Endometrial microvascular endothelial cells (primary cell): ENCODE results near the gene SFXN5. TPM values are rescaled to one million over a fixed set of nuclear protein-coding genes. Genes with fewer than 3 reads are reported as not detected.

Source experiments
- in situ Hi-C: cut with HindIII; loops from 2 replicates; pipeline ENCODE4 v1.10.0; 2017; ENCODE audit warnings: low sequenced_read_pairs, low pct_unique_long_range_greater_than_20kb; ENCODE audit errors: inconsistent ontology term
- total RNA-seq: library from RNA; depleted of rRNA; stranded (reverse); fragments of >200 nt; gene quantifications from one replicate; pipeline ENCODE4 v1.2.3, GENCODE V29; 2015; ENCODE audit errors: inconsistent ontology term

SFXN5 gene
- total RNA-seq, 1 donor from 2014 or later = 11.9 TPM

DNA sequence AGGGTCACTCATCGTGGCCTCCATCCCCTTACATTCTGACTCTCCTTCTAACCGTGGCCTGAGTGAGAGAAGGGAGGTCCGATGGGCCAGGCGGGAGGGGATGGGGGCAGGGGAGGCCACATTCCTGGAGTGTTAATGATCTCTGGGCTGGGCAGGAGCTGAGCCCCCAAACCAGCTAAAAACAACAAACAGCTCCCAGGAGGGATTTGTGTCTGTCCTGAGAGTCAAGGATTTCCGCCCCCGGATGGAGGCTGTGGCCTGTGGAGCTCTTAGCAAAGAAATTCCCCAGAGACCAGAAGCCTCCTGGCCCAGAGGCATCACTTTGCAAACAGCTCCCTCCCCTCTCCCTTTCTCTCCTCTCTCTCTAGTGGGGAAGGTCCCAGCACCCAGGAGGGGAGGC is 130.7 kb downstream of the SFXN5 start:
- in situ Hi-C loops = no loop called here

DNA sequence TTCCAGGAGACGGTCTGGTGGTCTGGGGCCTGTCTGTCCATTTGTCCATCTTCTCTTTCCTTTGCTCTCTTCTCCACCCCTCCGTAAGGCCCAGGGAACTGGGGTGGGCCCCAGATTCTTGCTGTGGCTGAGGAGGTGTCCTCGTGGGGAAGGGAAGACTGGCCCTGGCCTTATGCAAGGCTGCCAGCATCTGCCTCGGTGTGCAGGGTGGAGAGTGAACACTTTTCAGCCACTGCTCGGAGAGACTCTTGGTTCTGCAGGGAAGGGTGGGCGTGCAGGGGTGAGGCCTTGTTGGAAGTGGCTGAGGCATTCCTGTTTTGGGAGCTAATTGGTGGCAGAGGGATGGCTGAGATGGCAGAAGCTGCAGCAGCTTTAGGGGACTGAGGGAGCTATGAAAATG is 131.2 kb downstream of the SFXN5 start:
- in situ Hi-C loops = no loop called here

DNA sequence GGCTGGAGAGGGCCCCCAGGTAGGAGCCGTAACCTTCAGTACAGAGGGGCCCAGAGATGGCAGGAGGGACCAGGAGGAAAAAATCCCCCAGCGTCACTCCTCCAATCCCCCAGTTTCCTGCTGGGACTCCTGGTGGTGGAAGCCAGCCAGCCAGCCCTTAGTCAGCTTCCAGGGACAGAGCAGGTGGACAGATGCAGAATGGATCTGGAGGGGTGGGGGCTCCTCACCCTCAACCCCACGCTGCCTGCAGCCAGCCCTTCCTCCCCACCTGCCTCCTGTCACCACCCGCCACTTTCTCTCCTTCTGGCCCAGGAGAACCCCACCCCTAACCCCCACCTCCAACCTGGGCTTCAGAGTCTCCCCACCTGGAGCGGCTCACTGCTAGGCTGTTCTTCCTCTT is 133.1 kb downstream of the SFXN5 start:
- in situ Hi-C loops = no loop called here

DNA sequence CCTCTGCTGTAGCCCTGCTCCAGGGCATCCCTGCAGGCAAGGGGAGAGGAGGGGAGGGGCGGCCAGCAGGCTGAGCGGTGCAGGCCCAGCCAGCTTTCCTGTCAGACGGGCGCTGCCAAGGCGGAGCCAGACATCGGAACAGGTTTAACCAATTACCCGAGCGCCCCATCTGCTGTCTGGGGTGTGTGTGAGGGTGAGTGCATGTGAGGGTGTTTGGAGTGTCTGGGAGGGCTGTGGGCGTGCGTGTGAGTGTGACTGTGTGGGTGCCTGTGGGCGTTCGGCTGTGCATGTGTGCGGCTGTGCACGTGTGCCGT is 134.2 kb downstream of the SFXN5 start:
- in situ Hi-C loops = no loop called here

DNA sequence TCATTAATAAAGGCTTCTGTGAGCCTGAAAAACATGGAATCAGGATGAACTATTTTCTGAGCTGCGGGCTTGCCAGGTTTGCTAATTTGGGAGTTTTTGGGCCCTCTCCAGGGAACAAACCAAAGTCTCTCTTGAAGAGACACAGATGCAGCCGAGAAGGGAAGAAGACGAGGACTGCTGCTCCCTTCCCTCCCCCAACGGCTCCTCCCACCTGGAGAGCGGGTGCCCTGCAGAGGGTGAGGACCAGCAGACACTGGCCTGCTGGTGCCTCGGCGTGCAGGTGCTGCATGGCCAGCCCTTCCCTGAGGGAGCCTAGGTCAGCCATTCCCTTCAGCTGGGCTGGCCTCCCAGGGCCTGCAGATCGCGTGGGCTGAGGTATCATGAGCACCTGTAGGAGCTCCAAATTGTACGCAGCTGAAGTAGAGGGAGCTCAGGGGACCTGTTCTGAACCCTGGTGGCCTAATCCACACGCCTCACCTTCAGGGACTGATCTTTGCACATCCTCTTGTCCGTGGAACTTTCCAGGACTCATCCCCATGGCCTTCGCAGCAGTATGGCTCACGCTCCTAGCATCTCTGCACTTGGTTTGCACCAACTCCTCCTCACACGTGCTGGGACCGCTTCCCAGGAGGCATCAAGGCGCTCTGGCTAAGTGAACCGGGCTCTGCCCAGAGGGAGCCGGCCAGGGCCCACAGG is 134.7 kb downstream of the SFXN5 start:
- in situ Hi-C loops = no loop called here

DNA sequence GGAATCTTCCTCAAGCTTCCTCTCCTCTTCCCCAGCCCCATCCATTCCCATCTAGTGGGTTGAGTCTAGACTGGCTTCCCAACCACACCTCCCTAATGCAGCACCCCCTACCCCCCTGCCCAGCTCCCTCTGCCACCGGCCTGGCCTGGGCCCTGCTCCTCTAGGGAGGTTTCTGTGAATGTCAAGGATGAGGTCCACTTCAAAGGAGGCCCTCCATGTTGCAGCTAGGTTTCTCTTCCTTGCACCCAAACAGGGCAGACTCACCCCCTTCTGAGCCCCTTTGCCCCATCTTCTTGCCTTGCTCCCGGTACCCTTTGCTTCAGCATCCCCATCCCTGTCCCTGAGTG is 135.9 kb downstream of the SFXN5 start:
- in situ Hi-C loops = no loop called here

DNA sequence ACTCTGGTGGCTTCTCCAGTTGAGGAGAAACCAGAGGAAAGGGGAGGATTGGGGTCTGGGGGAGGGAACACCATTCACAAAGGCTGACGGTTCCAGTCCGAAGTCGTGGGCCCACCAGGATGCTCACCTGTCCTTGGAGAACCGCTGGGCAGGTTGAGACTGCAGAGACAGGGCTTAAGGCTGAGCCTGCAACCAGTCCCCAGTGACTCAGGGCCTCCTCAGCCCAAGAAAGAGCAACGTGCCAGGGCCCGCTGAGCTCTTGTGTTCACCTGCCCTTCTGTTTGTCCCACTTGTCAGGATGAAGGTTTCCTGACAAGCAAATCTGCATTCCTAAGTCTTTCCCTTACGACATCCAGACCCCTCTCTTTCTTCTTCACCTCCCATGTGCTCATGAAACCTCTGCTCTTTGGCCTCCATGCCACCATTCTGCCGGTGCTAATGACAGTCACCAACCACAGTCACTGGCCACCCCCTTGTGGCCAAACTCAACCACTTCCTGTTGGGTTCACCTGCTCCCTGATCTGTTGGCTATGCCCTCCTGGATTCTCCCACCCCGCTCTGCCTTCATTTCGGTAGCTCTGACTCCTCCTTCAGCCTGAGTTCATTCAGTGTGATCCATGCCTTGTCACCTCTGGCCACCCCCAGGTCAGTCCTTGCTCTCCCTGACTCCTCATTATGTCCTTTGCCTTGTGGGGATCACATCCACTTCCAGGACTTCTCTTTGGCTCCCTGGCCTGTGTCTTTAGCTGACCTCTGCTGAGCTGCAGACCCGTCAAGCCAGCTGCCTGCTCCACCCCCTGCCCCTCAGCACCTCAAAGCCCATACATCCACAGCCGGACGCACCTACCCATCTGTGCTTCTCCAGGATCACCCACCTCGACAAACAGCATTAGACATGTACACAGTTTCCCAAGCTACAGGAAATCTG is 136.6 kb downstream of the SFXN5 start:
- in situ Hi-C loops = no loop called here

DNA sequence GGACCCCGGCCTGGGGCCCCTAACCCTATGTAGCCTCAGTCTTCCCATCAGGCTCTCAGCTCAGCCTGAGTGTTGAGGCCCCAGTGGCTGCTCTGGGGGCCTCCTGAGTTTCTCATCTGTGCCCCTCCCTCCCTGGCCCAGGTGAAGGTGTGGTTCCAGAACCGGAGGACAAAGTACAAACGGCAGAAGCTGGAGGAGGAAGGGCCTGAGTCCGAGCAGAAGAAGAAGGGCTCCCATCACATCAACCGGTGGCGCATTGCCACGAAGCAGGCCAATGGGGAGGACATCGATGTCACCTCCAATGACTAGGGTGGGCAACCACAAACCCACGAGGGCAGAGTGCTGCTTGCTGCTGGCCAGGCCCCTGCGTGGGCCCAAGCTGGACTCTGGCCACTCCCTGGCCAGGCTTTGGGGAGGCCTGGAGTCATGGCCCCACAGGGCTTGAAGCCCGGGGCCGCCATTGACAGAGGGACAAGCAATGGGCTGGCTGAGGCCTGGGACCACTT is 137.8 kb downstream of the SFXN5 start:
- in situ Hi-C loops = no loop called here

DNA sequence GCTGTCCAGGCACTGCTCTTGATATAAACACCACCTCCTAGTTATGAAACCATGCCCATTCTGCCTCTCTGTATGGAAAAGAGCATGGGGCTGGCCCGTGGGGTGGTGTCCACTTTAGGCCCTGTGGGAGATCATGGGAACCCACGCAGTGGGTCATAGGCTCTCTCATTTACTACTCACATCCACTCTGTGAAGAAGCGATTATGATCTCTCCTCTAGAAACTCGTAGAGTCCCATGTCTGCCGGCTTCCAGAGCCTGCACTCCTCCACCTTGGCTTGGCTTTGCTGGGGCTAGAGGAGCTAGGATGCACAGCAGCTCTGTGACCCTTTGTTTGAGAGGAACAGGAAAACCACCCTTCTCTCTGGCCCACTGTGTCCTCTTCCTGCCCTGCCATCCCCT is 138.3 kb downstream of the SFXN5 start:
- in situ Hi-C loops = no loop called here

DNA sequence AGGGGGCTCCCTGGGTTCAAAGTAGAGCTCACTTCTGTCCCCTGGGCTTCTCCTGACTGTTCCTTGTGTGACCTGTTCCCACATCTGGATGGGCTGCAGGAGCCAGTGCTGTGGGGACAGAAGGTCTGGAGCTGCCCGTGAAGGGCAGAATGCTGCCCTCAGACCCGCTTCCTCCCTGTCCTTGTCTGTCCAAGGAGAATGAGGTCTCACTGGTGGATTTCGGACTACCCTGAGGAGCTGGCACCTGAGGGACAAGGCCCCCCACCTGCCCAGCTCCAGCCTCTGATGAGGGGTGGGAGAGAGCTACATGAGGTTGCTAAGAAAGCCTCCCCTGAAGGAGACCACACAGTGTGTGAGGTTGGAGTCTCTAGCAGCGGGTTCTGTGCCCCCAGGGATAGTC is 138.7 kb downstream of the SFXN5 start:
- in situ Hi-C loops = no loop called here

DNA sequence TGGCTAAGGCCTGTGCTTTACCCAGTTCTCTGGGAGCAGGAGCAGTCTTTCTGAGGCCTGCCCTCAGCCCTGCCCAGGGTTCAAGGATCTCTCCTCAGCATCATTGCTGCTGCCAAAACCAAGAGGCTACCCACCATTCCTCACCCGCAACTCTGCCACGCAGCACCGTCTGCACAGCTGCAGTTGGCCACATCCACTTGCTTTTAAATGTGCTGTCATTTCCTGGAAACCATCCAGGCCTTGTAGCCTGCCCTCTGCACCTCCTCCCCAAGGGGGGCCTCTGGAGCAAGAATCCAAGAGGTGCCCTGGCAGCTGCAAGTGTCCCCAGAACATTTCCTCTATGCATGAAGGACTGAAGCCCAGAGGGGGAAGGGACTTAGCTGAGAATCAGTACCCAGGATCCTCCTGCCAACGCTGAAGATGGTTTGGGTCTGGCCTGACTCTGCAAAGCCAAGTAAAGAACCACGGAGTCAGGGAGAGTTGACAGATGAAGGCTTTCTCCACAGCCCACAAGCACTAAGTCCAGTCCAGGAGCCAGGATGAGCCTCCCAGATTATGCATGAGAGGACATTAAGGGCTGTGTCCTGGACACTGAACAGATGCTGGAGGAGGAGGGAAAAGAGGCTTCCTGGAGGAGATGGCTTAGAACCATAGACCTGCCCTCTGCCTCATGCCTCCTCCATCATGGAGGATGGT is 139.3 kb downstream of the SFXN5 start:
- in situ Hi-C loops = no loop called here

DNA sequence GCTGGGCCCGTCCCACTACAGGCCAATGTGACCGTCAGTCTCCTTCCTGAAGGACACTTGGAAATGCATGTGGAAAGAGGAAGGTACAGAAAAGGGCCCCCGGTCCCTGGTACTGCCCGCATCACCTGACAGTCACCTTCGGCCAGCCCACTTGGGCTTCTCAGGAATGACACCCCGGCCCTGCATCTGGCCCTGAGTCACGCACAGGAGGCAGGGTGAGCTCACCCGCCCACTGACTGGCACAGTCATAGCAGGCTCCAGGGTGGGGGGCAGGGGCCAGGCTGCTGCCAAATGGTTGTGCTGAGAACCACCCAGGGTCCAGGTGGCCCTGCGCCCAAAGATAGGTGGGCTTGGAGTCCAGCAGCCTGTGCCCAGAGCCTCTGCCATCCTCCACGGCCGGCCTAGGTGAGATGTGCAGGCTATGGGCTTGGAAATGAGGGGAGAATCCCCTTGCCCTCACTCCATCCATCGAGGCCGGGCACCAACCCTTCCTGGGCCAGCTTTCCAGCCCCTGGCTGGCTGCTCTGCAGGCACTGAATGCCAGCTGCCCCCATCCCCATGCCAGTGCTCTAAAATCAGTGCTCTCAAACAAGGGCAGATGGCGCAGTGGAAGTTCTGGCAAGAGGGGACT is 140.1 kb downstream of the SFXN5 start:
- in situ Hi-C loops = no loop called here

DNA sequence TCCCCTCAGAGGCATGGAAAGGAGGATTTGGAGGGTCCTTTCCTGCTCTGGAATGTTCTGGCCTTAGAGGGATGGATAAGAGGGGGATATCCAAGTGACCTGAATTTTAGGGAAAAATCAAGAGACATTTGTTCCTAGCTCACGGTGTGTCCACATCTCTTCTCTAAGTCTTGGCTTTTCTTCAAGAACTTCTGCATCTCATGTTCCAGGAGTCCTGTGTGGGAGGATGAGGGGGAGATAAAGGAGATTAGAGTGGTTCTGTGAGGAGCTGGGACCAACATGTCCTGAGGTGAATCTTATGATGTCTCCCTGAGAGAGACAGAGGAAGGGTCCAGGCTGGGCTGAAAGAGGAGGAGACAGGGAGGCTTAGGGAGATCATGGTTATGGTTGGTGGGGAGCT is 142.5 kb downstream of the SFXN5 start:
- in situ Hi-C loops = no loop called here

DNA sequence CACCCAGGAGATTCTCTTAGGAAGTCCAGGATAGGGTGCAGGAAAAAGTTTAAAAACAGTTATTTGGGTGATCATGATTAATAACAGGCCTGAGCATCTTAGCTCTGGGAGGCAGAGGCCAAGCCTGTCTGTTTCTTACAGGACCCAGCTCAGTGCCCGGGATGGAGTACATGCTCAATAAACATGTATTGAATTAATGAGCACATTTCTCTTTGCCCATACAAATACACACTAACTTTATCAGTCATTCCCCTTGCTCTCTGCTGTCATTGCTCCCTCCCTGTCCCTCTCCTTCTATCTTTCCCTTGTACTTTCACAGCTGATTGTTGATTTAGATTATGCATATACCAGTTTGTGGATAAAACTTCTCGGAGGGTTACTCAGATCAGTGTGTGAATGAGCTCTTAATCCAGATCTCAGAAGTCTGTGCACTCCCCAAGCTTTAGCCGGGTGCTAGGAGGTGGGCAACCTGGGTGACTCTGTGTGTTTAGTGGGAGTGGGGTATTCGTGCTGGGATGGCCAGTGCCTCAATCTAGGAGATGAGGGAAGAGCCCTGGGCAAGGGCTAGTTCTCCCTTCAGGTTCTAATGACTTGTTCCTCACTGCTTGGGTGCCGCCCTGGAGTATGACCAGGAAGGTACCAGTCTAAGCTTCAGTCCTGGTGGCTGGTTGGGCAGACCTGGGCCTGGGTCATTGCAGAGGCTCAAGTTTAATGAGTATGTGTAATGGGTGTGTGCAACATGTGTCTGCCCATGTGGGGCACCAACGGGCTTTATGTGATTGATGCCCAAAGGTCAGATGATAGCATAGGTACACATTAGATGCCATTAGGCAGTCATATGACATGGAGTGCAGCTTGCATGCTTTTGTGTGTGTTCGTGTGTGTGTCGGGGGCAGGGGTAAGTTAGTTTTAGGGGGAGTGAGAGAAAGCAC is 143.6 kb downstream of the SFXN5 start:
- in situ Hi-C loops = no loop called here

DNA sequence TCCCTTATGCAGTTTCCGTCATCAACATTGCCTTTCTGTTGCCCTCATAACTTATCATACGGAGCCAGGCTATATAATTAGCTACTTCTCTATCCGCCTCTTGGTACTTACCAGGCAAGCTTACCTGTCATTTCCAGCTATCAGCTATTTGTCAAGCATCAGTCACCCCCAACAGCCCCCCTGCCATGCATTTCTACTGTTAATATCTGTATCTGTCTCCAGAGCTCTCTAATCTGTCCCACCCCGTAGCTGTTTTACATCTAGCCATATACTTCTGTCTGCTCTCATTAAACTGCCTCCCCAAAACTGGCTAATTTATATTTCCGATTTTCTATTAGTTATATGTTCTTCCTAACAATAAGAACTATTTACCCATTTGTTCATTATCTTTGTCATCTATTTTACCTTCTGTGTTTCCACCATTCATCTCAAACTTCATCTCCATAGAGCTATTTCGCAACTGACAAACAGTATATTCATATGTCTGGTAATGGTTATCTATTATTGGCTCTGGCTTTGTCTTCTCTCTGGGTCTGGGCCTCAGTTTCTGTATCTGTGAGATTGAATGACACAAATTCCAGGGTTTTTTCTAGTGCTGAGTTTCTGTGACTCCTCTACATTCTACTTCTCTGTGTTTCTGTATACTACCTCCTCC is 144.6 kb downstream of the SFXN5 start:
- in situ Hi-C loops = no loop called here

DNA sequence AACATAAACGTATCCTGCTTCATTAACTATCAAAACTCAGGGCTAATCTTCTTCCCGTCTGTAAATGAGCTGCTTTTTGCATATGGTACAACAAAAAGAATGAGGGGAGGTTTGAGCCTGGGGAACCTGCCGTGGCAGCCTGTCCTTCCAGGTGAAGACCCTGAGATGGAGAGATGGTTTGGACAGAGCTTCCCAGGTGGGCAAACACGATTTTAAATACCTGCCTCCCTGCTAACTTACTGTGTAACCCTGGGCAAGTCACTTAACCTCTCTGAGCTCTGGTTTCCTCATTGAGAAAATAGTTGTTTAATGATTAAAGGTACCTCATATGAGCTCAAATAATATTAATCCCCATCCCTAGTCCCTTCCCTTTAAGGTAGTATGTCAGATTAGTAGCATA is 145.1 kb downstream of the SFXN5 start:
- in situ Hi-C loops = no loop called here

DNA sequence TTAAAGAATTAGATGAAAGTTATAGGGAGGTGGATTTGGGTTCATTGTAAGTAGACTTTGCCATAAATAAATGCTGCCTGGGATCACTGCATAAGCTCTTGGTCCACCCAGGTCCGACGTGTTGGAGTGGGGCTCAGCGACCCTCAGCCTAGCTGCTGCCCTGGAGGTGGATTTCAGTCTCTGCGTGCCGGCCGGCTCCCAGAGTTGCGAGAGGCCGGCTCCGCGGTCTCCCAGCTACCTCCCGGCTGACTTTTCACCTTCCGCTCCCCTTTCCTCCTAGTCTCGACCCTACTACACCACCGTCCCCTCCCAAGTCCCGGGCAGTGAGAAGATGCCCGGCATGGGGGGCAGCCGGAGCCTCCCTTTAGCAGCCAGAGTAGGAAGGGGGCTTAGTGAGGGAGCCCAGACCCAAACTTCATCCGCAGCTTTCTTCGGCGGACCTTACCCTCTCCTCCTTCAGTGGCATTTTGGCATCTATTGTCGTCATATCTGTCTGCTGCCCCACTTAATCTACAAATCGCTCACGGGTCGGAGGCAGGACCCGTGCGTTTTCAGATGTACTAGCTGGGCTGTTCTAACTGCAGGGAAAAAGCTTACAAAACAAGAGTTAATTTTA is 146.1 kb downstream of the SFXN5 start:
- in situ Hi-C loops = no loop called here
